ENCODE measurements around the gene SMC3. TPM values are rescaled to one million over a fixed set of nuclear protein-coding genes. Genes with fewer than 3 reads are reported as not detected.
A peak's percentile ranks its signal among the peaks of the same experiment; 100 is the strongest.

Gene SMC3
- total and polyA plus RNA-seq, 7 donors, result 15.3 to 25.3 (median 19.2) TPM

GRCh38 chr10:110569122-110569521 lies 1.6 kb downstream of the SMC3 start:
- WGBS, 3 donors, result 61 to 71% (median 69%) methylated on average over 3 of the region's 3 CpGs
- no peaks in the 10 kb centered on the region for H3K27me3 ChIP-seq (ENCODE audit: insufficient read depth in 3 of 3, low read length in 2 of 3)
- peaks cover 2 to 4% of the 10 kb centered on the region in 2 donors for H3K36me3 ChIP-seq (ENCODE audit: insufficient read depth in 1 of 2, low read depth in 1 of 2)
- intact Hi-C loops (cut with DNase I), result loop anchor here in 1 of 2 donors (10.0 kb wide), 1 partner anchor 364 kb away; the partner anchor contains the start of gene MXI1
- TF ChIP-seq CTCF (IDR thresholded peaks at IDR 0.05), result no peak
- no peak overlapping the region for H3K27ac ChIP-seq
- ATAC-seq, result no peak
- H3K4me3 ChIP-seq, result peak overlapping the region; percentile 90
- H3K9me3 ChIP-seq, result no peaks in the 10 kb centered on the region
- DNase-seq, result no peak
- H3K4me1 ChIP-seq, result peaks cover 50% of the 10 kb centered on the region

- H3K4me3 ChIP-seq, result peak overlapping the region; percentile 90
- ATAC-seq, result no peak
Observed at GRCh38 chr10:110569736-110570135, 2.2 kb downstream of the SMC3 start.

GRCh38 chr10:110571093-110571743 lies 3.7 kb downstream of the SMC3 start:
- ATAC-seq (no peak), DNase-seq (no peak)
- H3K27me3 ChIP-seq (ENCODE audit: insufficient read depth in 3 of 3, low read length in 2 of 3), result no peaks in the 10 kb centered on the region
- H3K4me1 ChIP-seq, result peaks cover 51% of the 10 kb centered on the region
- WGBS, 3 donors, result 60% methylated on average over 2 of the region's 2 CpGs
- H3K36me3 ChIP-seq (ENCODE audit: insufficient read depth in 1 of 2, low read depth in 1 of 2), result peaks cover 4 to 17% of the 10 kb centered on the region in 2 donors
- no peak overlapping the region for H3K27ac ChIP-seq
- H3K9me3 ChIP-seq, result no peaks in the 10 kb centered on the region
- H3K4me3 ChIP-seq, result no peak overlapping the region
- no peak for TF ChIP-seq CTCF (IDR thresholded peaks at IDR 0.05)
- intact Hi-C loops (cut with DNase I), result no loop called here

More at GRCh38 chr10:110569736-110570135, 2.2 kb downstream of the SMC3 start:
- intact Hi-C loops (cut with DNase I), result loop anchor here in 1 of 2 donors (10.0 kb wide), 1 partner anchor 365 kb away; the partner anchor contains the start of gene MXI1
- Histone ChIP-seq H3K9me3 (no peaks in the 10 kb centered on the region), H3K27ac (no peak overlapping the region), H3K27me3 (ENCODE audit: insufficient read depth in 3 of 3, low read length in 2 of 3) (no peaks in the 10 kb centered on the region), H3K36me3 (ENCODE audit: insufficient read depth in 1 of 2, low read depth in 1 of 2) (peaks cover 4 to 8% of the 10 kb centered on the region in 2 donors), H3K4me1 (peaks cover 51% of the 10 kb centered on the region)
- no peak for DNase-seq
- no peak for TF ChIP-seq CTCF (IDR thresholded peaks at IDR 0.05)
- 39 to 80% (median 46%) methylated on average over 1 of the region's 1 CpG for WGBS, 3 donors

GRCh38 chr10:110572862-110573261 lies 5.4 kb downstream of the SMC3 start:
- Histone ChIP-seq H3K36me3 (ENCODE audit: insufficient read depth in 1 of 2, low read depth in 1 of 2) (peaks cover 4 to 31% of the 10 kb centered on the region in 2 donors), H3K9me3 (no peaks in the 10 kb centered on the region), H3K27ac (no peak overlapping the region), H3K4me3 (no peak overlapping the region), H3K27me3 (ENCODE audit: insufficient read depth in 3 of 3, low read length in 2 of 3) (no peaks in the 10 kb centered on the region), H3K4me1 (peaks cover 45% of the 10 kb centered on the region)
- TF ChIP-seq CTCF (IDR thresholded peaks at IDR 0.05), result no peak
- intact Hi-C loops (cut with DNase I), result no loop called here
- 68 to 73% (median 72%) methylated on average over 2 of the region's 2 CpGs for WGBS, 3 donors
- ATAC-seq, result no peak
- no peak for DNase-seq

All from psoas muscle (tissue), 8 donors.